Lung (tissue), 12 donors: ENCODE data around the gene EFCAB9. TPM values are rescaled to one million over a fixed set of nuclear protein-coding genes. Genes with fewer than 3 reads are reported as not detected.

ENCODE experiments used
- ATAC-seq: fragments of 200-7000 bp; cut with Tn5 transposase; one replicate; pipeline ENCODE4 v1.9.1; 2020; ENCODE audit warnings: moderate number of reproducible peaks; ENCODE audit not compliant: insufficient read depth, low FRiP score
- DNase-seq, 3 donors: peaks; one replicate each; pipeline ENCODE4 v3.0.0-alpha.2; 2013 to 2017
- H3K27ac ChIP-seq, 2 donors: one replicate each; pipeline ENCODE4 v1.5.1; 2013; ENCODE audit warnings: mild to moderate bottlenecking in 2 of 2, moderate library complexity in 2 of 2, control low read depth in 1 of 2, inconsistent platforms in 1 of 2, low read depth in 1 of 2, low read length in 1 of 2
- H3K27me3 ChIP-seq, 3 donors: one replicate each; pipeline ENCODE4 v1.5.1; 2013; ENCODE audit warnings: low read length in 2 of 3; ENCODE audit not compliant: control insufficient read depth in 3 of 3, insufficient read depth in 3 of 3
- H3K36me3 ChIP-seq, 4 donors: one replicate each; pipeline ENCODE4 v1.5.1; 2013; ENCODE audit warnings: low read length in 4 of 4, mild to moderate bottlenecking in 1 of 4, moderate library complexity in 1 of 4; ENCODE audit not compliant: control insufficient read depth in 4 of 4, insufficient read depth in 4 of 4
- H3K4me1 ChIP-seq, 5 donors: one replicate each; pipeline ENCODE4 v1.5.1; 2013; ENCODE audit warnings: low read length in 5 of 5, mild to moderate bottlenecking in 2 of 5, moderate library complexity in 1 of 5; ENCODE audit not compliant: control insufficient read depth in 5 of 5, insufficient read depth in 5 of 5
- H3K4me3 ChIP-seq: one replicate; pipeline ENCODE4 v1.5.1; 2013; ENCODE audit warnings: mild to moderate bottlenecking, control low read depth, moderate library complexity
- H3K9ac ChIP-seq, 2 donors: one replicate each; pipeline ENCODE4 v1.5.1; 2013; ENCODE audit warnings: low read length in 2 of 2, control low read depth in 1 of 2; ENCODE audit not compliant: insufficient read depth in 1 of 2
- H3K9me3 ChIP-seq, 4 donors: one replicate each; pipeline ENCODE4 v1.5.1; 2013; ENCODE audit warnings: low read length in 3 of 4, mild to moderate bottlenecking in 1 of 4, moderate library complexity in 1 of 4; ENCODE audit not compliant: control insufficient read depth in 4 of 4, insufficient read depth in 3 of 4
- WGBS, 2 donors: extraction: QIAGEN DNeasy Blood & Tissue Kit; methylation state at CpG; one replicate each; pipeline ENCODE4 v1.1.7; 2013; 5-methylcytosine and 5-hydroxymethylcytosine counted together
- polyA plus RNA-seq, 2 donors: library from polyadenylated mRNA; stranded (reverse); fragments of 200-250 nt; gene quantifications; one replicate each; pipeline ENCODE4 v1.2.1, GENCODE V29; 2013
- total RNA-seq, 2 donors: library from RNA; depleted of rRNA in 1 of 2; stranded (reverse); fragments of >200 nt in 1 of 2; gene quantifications; one replicate each; pipeline ENCODE4 v1.2.1, GENCODE V29; 2014 to 2021
- TF ChIP-seq, protein P1 (sequence below): IDR thresholded peaks from 2 replicates; pipeline ENCODE4 v1.5.1; 2012; ENCODE audit warnings: mild to moderate bottlenecking; ENCODE audit errors: control extremely low read depth, extremely low read depth
- donor health status: control.
- donor health status: control.
- donor health status: Bipolar disorder and iron deficiency.
- donor health status: healthy.
- donor health status: DM: yes; HTN: yes; CAD: no.

Gene EFCAB9
- total and polyA plus RNA-seq, 4 donors, result not detected

DNA sequence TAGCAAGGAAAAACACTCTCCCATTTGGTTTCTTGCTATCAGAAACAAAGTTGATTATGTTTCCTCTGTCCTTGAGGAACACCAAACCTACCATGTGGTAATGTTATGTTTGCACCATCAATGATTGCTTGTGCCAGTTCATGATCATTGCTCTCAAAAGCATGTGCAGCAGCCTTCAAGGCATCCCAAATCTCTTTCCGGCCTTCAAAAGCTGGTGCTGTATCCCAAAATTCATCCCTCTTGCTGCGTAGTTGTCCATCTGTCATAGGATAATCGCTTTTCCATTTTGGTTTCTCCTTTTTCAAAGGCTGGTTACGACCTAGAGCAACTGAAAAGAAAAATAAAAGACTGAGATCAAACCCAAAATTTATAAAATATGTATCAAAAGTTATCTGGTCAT is 40.1 kb downstream of the EFCAB9 start:
- no peaks in the 10 kb centered on the region for H3K27me3 ChIP-seq
- DNase-seq, result no peak
- ATAC-seq, result no peak

DNA sequence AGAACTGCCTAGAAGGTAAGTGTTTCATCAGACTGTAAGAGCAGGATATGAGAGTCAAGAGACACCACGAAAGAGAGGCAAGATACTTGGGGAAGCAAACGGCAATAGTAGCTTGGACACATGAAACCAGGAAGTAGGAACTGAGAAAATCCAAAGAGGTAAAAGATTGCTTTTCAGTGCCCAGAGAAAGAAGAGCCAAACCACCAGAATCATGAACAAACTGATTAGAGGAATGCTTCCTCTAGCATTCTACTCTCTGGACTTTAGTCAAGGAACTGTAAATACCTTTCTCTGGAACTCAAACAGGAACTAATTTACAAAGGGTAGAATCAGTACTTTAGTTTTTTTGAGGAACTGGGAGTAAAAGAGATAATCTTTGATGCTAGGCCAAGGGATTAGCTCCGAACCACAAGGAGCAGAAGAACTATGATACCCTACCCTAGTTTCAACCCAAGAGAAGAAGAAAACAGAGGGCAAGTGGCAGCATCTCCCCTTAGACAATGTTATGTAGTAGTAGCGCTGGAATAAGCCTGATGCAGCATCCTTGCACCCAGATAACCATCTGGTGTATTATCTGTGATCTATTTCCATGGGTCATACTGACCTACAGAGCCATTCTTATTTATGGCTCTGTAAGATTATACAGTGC is 41.3 kb downstream of the EFCAB9 start:
- no peak overlapping the region for H3K4me3 ChIP-seq

More for the DNA sequence above, 40.1 kb downstream of the EFCAB9 start:
- WGBS, 2 donors, result 97 to 98% methylated on average over 4 of the region's 4 CpGs
- Histone ChIP-seq H3K36me3 (peaks cover 6 to 28% (median 9%) of the 10 kb centered on the region in 4 donors), H3K9me3 (no peaks in the 10 kb centered on the region), H3K27ac (no peak overlapping the region), H3K4me1 (peaks cover 0 to 20% (median 7%) of the 10 kb centered on the region in 5 donors), H3K9ac (no peak overlapping the region), H3K4me3 (no peak overlapping the region)
- TF ChIP-seq, protein P1, sequence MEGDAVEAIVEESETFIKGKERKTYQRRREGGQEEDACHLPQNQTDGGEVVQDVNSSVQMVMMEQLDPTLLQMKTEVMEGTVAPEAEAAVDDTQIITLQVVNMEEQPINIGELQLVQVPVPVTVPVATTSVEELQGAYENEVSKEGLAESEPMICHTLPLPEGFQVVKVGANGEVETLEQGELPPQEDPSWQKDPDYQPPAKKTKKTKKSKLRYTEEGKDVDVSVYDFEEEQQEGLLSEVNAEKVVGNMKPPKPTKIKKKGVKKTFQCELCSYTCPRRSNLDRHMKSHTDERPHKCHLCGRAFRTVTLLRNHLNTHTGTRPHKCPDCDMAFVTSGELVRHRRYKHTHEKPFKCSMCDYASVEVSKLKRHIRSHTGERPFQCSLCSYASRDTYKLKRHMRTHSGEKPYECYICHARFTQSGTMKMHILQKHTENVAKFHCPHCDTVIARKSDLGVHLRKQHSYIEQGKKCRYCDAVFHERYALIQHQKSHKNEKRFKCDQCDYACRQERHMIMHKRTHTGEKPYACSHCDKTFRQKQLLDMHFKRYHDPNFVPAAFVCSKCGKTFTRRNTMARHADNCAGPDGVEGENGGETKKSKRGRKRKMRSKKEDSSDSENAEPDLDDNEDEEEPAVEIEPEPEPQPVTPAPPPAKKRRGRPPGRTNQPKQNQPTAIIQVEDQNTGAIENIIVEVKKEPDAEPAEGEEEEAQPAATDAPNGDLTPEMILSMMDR, result no peak

DNA sequence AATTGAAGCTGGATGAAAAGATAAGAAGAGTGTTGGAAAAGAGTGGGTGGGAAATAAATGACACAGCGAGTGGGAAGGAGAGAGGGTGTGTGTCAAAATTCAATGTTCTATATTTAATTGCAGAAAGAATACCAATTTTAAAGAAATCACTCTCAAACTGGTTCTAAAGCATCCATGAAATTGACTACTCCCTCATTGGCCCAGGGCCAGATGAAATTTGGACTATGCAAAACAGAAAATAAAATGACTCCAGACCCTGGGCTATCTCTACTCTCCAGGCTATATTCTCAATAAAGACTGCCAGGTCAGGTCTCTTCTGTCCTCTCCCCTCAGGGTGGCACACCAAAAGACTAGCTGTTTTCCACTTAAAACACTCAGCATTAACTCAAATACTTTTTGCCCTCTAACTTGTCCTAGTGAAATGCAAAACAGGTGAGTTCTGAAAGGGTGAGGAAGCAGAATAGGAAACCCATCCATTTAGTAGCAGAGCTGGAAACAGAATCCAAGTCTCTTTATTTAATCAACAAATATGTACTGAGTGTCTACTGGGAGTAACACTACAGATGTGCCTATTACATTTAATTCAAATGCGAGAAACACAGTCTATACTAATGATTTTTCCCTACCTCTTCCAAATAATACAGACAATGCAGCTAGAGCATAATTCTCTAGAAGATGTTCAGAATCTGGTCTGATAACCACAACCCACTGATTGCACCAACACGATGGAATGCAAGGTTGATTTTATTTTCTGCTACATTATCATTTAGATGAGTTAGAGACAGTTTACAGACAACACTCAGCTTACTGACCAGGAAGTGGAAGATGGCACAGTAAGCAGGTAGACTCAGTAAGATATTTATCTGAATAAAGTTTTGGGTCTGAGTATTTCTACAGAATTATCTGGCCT is 42.1 kb downstream of the EFCAB9 start:
- Histone ChIP-seq H3K27ac (no peak overlapping the region), H3K9ac (no peak overlapping the region), H3K4me3 (no peak overlapping the region), H3K9me3 (no peaks in the 10 kb centered on the region), H3K4me1 (peaks cover 0 to 20% (median 7%) of the 10 kb centered on the region in 5 donors), H3K36me3 (peaks cover 6 to 19% (median 9%) of the 10 kb centered on the region in 4 donors), H3K27me3 (no peaks in the 10 kb centered on the region)
- TF ChIP-seq, protein P1, result no peak
- DNase-seq (peak in 2 of 3 donors; percentile 29 to 47), ATAC-seq (no peak)
- 84 to 89% methylated on average over 3 of the region's 3 CpGs for WGBS, 2 donors

More for the DNA sequence above, 41.3 kb downstream of the EFCAB9 start:
- Histone ChIP-seq H3K9ac (no peak overlapping the region), H3K27me3 (no peaks in the 10 kb centered on the region), H3K9me3 (no peaks in the 10 kb centered on the region), H3K27ac (no peak overlapping the region), H3K36me3 (peaks cover 6 to 24% (median 9%) of the 10 kb centered on the region in 4 donors), H3K4me1 (peaks cover 0 to 20% (median 7%) of the 10 kb centered on the region in 5 donors)
- DNase-seq (no peak), ATAC-seq (peak; percentile 41)
- TF ChIP-seq, protein P1, result no peak
- WGBS, 2 donors, result 20 to 42% methylated on average over 4 of the region's 4 CpGs
